Caco-2 (cell line): ENCODE data around the gene PHC3. TPM values are rescaled to one million over a fixed set of nuclear protein-coding genes. Genes with fewer than 3 reads are reported as not detected.
A peak's percentile ranks its signal among the peaks of the same experiment; 100 is the strongest.

ENCODE experiments used
- BruUV-seq: library from RNA; stranded (reverse); fragments of 400-500 nt; replicated peaks from 2 replicates; lab custom pipeline; 2021; lab: Mats Ljungman, UMichigan
- CTCF ChIA-PET: fragments of 300-600 bp; sonication (Branson Sonifier 250); formaldehyde crosslinking; loops from one replicate; lab custom pipeline; 2022; ENCODE audit warnings: antibody characterized with exemption; lab: Charles Lee
- POLR2A ChIA-PET: fragments of 300-600 bp; sonication (Branson Sonifier 250); formaldehyde crosslinking; loops from one replicate; lab custom pipeline; 2022; ENCODE audit warnings: antibody characterized with exemption; lab: Charles Lee
- DNase-seq, 2 experiments: peaks; one replicate each; pipeline versions ENCODE4 v3.0.0 to v3.0.0-alpha.2; 2020 to 2022
- H3K27me3 ChIP-seq: replicated peaks from 2 replicates; pipeline ENCODE4 v1.6.0; 2011; ENCODE audit warnings: low read length; ENCODE audit not compliant: control insufficient read depth, insufficient read depth
- H3K36me3 ChIP-seq: 2 replicates; pipeline ENCODE4 v1.5.1; 2011; ENCODE audit warnings: low read length; ENCODE audit not compliant: control insufficient read depth, insufficient read depth
- H3K4me1 ChIP-seq: fragments of 250-450 bp; sonication (Bioruptor Pico); 2 replicates; pipeline ENCODE4 v1.5.1; 2020; ENCODE audit warnings: mild to moderate bottlenecking
- H3K4me3 ChIP-seq: 2 replicates; pipeline ENCODE4 v1.5.1; 2011; ENCODE audit warnings: low read depth, mild to moderate bottlenecking, control low read depth, low read length
- H3K9me3 ChIP-seq: fragments of 250-450 bp; sonication (Bioruptor Pico); 2 replicates; pipeline ENCODE4 v1.5.1; 2020; ENCODE audit warnings: mild to moderate bottlenecking, moderate library complexity
- H3K27ac Mint-ChIP-seq: one replicate; pipeline ENCODE4 v1.8.0; 2022; ENCODE audit warnings: mixed read lengths; ENCODE audit not compliant: unreplicated experiment
- H3K27me3 Mint-ChIP-seq: one replicate; pipeline ENCODE4 v1.8.0; 2022; ENCODE audit warnings: mixed read lengths; ENCODE audit not compliant: insufficient read depth, unreplicated experiment
- H3K36me3 Mint-ChIP-seq: one replicate; pipeline ENCODE4 v1.8.0; 2022; ENCODE audit warnings: mild to moderate bottlenecking, mixed read lengths; ENCODE audit not compliant: insufficient read depth, unreplicated experiment
- H3K4me1 Mint-ChIP-seq: one replicate; pipeline ENCODE4 v1.8.0; 2022; ENCODE audit warnings: low read depth, mixed read lengths; ENCODE audit not compliant: unreplicated experiment
- H3K4me3 Mint-ChIP-seq: one replicate; pipeline ENCODE4 v1.8.0; 2022; ENCODE audit warnings: mild to moderate bottlenecking, moderate library complexity, mixed read lengths; ENCODE audit not compliant: unreplicated experiment
- H3K9me3 Mint-ChIP-seq: one replicate; pipeline ENCODE4 v1.8.0; 2022; ENCODE audit warnings: mixed read lengths; ENCODE audit not compliant: unreplicated experiment
- intact Hi-C: fragments of 100-400 bp; cut with micrococcal nuclease; formaldehyde crosslinking; loops from one replicate; pipeline ENCODE4 v1.10.0; 2022; ENCODE audit not compliant: unreplicated experiment
- total RNA-seq: library from RNA; stranded (reverse); gene quantifications from 2 replicates; pipeline ENCODE4 v1.2.3, GENCODE V29; 2022
- TF ChIP-seq, protein P1 (sequence below), 2 experiments: fragments of 200-600 bp in 1 of 2; IDR thresholded peaks; 1 replicate in 1 of 2; 2 replicates in 1 of 2; pipeline versions ENCODE4 v1.5.1 to v1.8.0; 2011 to 2022; ENCODE audit warnings: antibody characterized with exemption in 1 of 2, control low read depth in 1 of 2, inconsistent platforms in 1 of 2, low read depth in 1 of 2, low read length in 1 of 2, mild to moderate bottlenecking in 1 of 2, moderate library complexity in 1 of 2; ENCODE audit not compliant: insufficient read depth in 1 of 2, severe bottlenecking in 1 of 2, unreplicated experiment in 1 of 2

The PHC3 gene
- total RNA-seq, 1 experiment from 2014 or later: 29.8 TPM

DNA sequence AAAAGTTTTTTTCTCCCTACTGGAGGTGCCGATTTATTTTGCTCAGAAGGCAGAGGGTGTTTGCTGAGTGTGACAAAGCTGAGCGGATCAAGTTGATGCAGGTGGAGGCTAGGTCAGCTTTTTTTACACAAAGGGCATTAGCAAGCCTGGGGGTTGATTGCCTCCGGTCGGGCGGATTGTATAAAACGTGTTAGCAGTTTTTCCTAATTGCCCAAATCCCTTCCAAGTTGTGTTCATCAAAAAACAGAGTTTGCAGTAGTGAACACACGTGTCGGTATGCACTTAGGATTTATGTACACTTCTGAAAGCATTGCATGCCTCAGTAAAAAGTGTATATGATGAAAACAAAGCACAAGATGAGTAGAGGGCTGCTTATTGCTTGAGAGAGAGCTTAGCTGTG lies 141.1 kb downstream of the PHC3 start:
- TF ChIP-seq, protein P1, sequence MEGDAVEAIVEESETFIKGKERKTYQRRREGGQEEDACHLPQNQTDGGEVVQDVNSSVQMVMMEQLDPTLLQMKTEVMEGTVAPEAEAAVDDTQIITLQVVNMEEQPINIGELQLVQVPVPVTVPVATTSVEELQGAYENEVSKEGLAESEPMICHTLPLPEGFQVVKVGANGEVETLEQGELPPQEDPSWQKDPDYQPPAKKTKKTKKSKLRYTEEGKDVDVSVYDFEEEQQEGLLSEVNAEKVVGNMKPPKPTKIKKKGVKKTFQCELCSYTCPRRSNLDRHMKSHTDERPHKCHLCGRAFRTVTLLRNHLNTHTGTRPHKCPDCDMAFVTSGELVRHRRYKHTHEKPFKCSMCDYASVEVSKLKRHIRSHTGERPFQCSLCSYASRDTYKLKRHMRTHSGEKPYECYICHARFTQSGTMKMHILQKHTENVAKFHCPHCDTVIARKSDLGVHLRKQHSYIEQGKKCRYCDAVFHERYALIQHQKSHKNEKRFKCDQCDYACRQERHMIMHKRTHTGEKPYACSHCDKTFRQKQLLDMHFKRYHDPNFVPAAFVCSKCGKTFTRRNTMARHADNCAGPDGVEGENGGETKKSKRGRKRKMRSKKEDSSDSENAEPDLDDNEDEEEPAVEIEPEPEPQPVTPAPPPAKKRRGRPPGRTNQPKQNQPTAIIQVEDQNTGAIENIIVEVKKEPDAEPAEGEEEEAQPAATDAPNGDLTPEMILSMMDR (IDR thresholded peaks at IDR 0.05; ENCODE audit: insufficient read depth in 1 of 2, low read depth in 1 of 2, low read length in 1 of 2, severe bottlenecking in 1 of 2, unreplicated experiment in 1 of 2): no peak
- Histone ChIP-seq H3K27me3 (no peaks in the 10 kb centered on the region), H3K4me1 (0 out of 2 replicates have a peak, but pooled peaks cover 4% of the 10 kb centered on the region), H3K9me3 (no peaks in the 10 kb centered on the region), H3K4me3 (no peak overlapping the region), H3K36me3 (no peaks in the 10 kb centered on the region; the same call in 1 of the 2 replicates)
- Mint-ChIP-seq H3K9me3 (no peaks in the 10 kb centered on the region), H3K36me3 (peaks cover 26% of the 10 kb centered on the region), H3K4me3 (no peak overlapping the region), H3K27me3 (no peaks in the 10 kb centered on the region), H3K4me1 (peaks cover 14% of the 10 kb centered on the region), H3K27ac (no peak overlapping the region)
- DNase-seq: no peak
- intact Hi-C loops: no loop called here
- CTCF ChIA-PET: no interaction called here
- POLR2A ChIA-PET: no interaction called here
- TSS peak; percentile 31 for BruUV-seq

DNA sequence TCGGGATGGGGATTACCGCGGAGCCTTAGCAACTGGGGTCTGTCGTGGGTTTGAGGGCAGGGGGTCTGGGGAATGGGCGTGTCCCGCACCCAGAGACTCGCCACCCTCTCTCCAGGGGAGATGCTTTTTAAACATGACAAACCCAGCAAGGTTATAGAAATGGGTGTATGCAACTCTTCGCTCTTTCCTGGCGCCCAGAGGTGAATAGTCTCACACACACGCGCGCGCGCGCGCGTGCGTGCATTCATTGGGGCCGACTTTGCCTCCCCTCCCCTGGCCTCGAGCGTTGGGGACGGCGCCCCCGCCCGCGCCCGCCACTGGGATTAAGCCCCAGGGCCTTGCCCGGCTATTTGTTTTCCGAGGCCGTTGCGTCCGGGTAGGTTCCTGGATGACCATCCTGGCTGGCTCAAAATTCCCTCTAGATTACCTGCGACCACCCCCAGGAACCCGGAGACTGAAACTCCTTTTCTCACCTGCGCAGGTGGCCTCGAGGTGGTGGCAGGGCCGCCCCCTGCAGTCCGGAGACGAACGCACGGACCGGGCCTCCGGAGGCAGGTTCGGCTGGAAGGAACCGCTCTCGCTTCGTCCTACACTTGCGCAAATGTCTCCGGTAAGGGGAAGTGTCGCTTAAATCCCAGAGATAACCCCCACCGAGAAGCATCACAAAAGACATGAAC lies 143.0 kb downstream of the PHC3 start:
- intact Hi-C loops: loop anchor here (1.0 to 5.0 kb wide), 3 partner anchors 72 to 276 kb away; partner anchors contain the start of gene SEC62
- no peaks in the 10 kb centered on the region; the same call in 1 of the 2 replicates for H3K36me3 ChIP-seq
- peak overlapping the region; percentile 80 for H3K4me3 ChIP-seq
- Mint-ChIP-seq H3K27ac (peak overlapping the region; percentile 73), H3K36me3 (peaks cover 21% of the 10 kb centered on the region), H3K9me3 (no peaks in the 10 kb centered on the region), H3K27me3 (no peaks in the 10 kb centered on the region), H3K4me3 (peak overlapping the region; percentile 80), H3K4me1 (peaks cover 14% of the 10 kb centered on the region)
- ChIA-PET CTCF (interaction anchor here (1.0 kb wide), 2 partner anchors 15 to 40 kb away, joined by 3 to 4 read pairs; no protein-coding TSS in a partner anchor), POLR2A (interaction anchor here (0.5 kb wide), 1 partner anchor 38 kb away, joined by 3 read pairs; no protein-coding TSS in a partner anchor)
- TF ChIP-seq, protein P1 (IDR thresholded peaks at IDR 0.05; ENCODE audit: insufficient read depth in 1 of 2, low read depth in 1 of 2, low read length in 1 of 2, severe bottlenecking in 1 of 2, unreplicated experiment in 1 of 2): peak; percentile 39 to 72
- H3K27me3 ChIP-seq: no peaks in the 10 kb centered on the region
- H3K9me3 ChIP-seq: no peaks in the 10 kb centered on the region
- H3K4me1 ChIP-seq: 0 out of 2 replicates have a peak, but pooled peaks cover 4% of the 10 kb centered on the region
- BruUV-seq: no TSS peak
- DNase-seq: peak; percentile 62 to 79

Other genes with a start within 250 kb of the PHC3 start
- 60.3 and 74.7 TPM in 2 replicates for gene SEC62, start 214.9 kb downstream of the PHC3 start, total RNA-seq
- gene GPR160, start 143.7 kb downstream of the PHC3 start, total RNA-seq: 14.8 and 16.1 TPM in 2 replicates
- 44.2 and 45.8 TPM in 2 replicates for gene PRKCI, start 40.7 kb upstream of the PHC3 start, total RNA-seq
- gene SKIL, start 176.0 kb upstream of the PHC3 start, total RNA-seq: 19.6 and 20.5 TPM in 2 replicates
- 0.41 and 0.51 TPM in 2 replicates for gene CLDN11, start 237.1 kb upstream of the PHC3 start, total RNA-seq